Spleen (tissue), 11 donors: ENCODE data around the gene OSBPL7. TPM values are rescaled to one million over a fixed set of nuclear protein-coding genes. Genes with fewer than 3 reads are reported as not detected.

Experiments used
- DNase-seq: peaks from one replicate; pipeline ENCODE4 v3.0.0-alpha.2; 2020
- H3K27ac ChIP-seq, 8 donors: fragments of 200-600 bp; sonication (generic) in 7 of 8; 1 replicate in 4 of 8; 2 replicates in 4 of 8; pipeline versions ENCODE4 v1.5.0 to v1.8.0; 2016 to 2021; ENCODE audit warnings: inconsistent platforms in 4 of 8, mild to moderate bottlenecking in 4 of 8, moderate library complexity in 1 of 8
- H3K27me3 ChIP-seq, 7 donors: fragments of 200-600 bp; sonication (generic) in 6 of 7; replicated peaks in 1 of 7; 1 replicate in 4 of 7; 2 replicates in 3 of 7; pipeline versions ENCODE4 v1.5.0 to v1.8.0; 2016 to 2021; ENCODE audit warnings: inconsistent platforms in 3 of 7, mild to moderate bottlenecking in 1 of 7
- H3K36me3 ChIP-seq, 6 donors: fragments of 200-600 bp; sonication (generic) in 5 of 6; 1 replicate in 4 of 6; 2 replicates in 2 of 6; pipeline versions ENCODE4 v1.5.0 to v1.8.0; 2016 to 2021; ENCODE audit warnings: inconsistent platforms in 2 of 6
- H3K4me1 ChIP-seq, 6 donors: fragments of 200-600 bp; sonication (generic) in 5 of 6; 1 replicate in 3 of 6; 2 replicates in 3 of 6; pipeline versions ENCODE4 v1.5.0 to v1.8.0; 2016 to 2021; ENCODE audit warnings: inconsistent platforms in 3 of 6
- H3K4me3 ChIP-seq, 8 donors: fragments of 200-600 bp; sonication (generic) in 7 of 8; 1 replicate in 4 of 8; 2 replicates in 4 of 8; pipeline versions ENCODE4 v1.5.0 to v1.8.0; 2016 to 2021; ENCODE audit warnings: inconsistent platforms in 4 of 8, mild to moderate bottlenecking in 4 of 8, moderate library complexity in 2 of 8
- H3K9me3 ChIP-seq, 8 donors: fragments of 200-600 bp; sonication (generic) in 7 of 8; 1 replicate in 4 of 8; 2 replicates in 4 of 8; pipeline versions ENCODE4 v1.5.0 to v1.8.0; 2016 to 2021; ENCODE audit warnings: inconsistent platforms in 4 of 8
- CTCF ChIP-seq, 11 experiments: fragments of 200-600 bp in 7 of 11; fragments of 450-650 bp in 4 of 11; sonication (generic) in 4 of 11; IDR thresholded peaks in 8 of 11; conservative IDR thresholded peaks in 3 of 11; 1 replicate in 7 of 11; 2 replicates in 4 of 11; pipeline versions ENCODE4 v1.4.0 to v1.8.0; 2016 to 2021; ENCODE audit warnings: antibody characterized with exemption in 11 of 11, inconsistent platforms in 4 of 11, mild to moderate bottlenecking in 1 of 11
- POLR2A ChIP-seq, 3 donors: fragments of 450-650 bp; IDR thresholded peaks; one replicate each; pipeline ENCODE4 v1.5.1; 2017; ENCODE audit warnings: antibody characterized with exemption in 3 of 3, mild to moderate bottlenecking in 1 of 3
- POLR2AphosphoS5 ChIP-seq, 3 donors: sonication (generic); formaldehyde crosslinking; IDR thresholded peaks; one replicate each; pipeline ENCODE4 v1.5.1; 2017; ENCODE audit warnings: antibody characterized with exemption in 3 of 3
- WGBS, 5 donors: extraction: QIAGEN DNeasy Blood & Tissue Kit in 3 of 5; methylation state at CpG; one replicate each; pipeline versions ENCODE4 v1.1.5 to v1.1.7; 2013 to 2018; 5-methylcytosine and 5-hydroxymethylcytosine counted together
- intact Hi-C: fragments of 100-400 bp; cut with DNase I; formaldehyde crosslinking; loops from one replicate; pipeline ENCODE4 v1.15.0; 2023; ENCODE audit warnings: low total_unique reads
- polyA plus RNA-seq, 3 donors: library from polyadenylated mRNA; stranded (reverse); fragments of 200-250 nt; gene quantifications; one replicate each; pipeline ENCODE4 v1.2.1, GENCODE V29; 2013
- total RNA-seq, 7 donors: library from RNA; depleted of rRNA in 3 of 7; stranded (reverse); fragments of >200 nt in 3 of 7; fragmentation: NEBNext Ultra II Directional in 4 of 7; extraction: Animal tissue kit (Norgen Biotek cat#: 25700) in 4 of 7; gene quantifications; one replicate each; pipeline versions ENCODE4 v1.1.0 to v1.2.1, GENCODE V29; 2016 to 2021
- donor health status: healthy with polysubstance abuse.
- donor health status: DM: no; HTN: no; CAD: no; lungs with moderate emphysema.
- donor health status: DM: no; HTN: no; CAD: no.
- donor health status: Bipolar disorder and iron deficiency.
- donor health status: healthy.
- donor health status: DM: no; HTN: no; CAD: no.
- donor health status: DM: yes; HTN: yes; CAD: no.

Gene OSBPL7
- total and polyA plus RNA-seq, 10 donors = 7.7 to 33.3 (median 22.3) TPM

DNA sequence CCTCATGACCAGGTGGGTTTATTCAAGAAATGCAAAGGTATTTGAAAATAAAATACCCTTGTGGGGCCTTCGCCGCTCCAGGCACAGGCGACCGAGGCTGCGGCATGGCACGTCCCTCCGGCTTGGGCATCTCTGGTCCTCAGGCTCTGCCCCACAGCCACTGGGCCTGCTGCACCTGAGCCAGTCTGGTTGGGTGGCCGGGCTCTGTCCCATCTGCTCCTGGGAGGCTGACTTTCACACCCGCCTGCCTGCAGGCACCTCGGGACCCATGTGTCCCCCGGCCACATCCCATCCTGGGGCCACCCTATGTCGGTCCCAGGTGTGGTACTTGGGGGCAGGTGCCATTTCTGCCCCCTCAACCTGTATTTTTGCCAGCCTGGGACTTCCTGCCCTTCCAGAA lies 20.9 kb downstream of the OSBPL7 start:
- intact Hi-C loops = loop anchor here (10.0 kb wide), 1 partner anchor 126 kb away; no protein-coding TSS in a partner anchor
- peaks cover 0 to 8% (median 0%) of the 10 kb centered on the region in 7 donors for H3K27me3 ChIP-seq
- H3K4me1 ChIP-seq = no peaks in the 10 kb centered on the region
- no peaks in the 10 kb centered on the region for H3K36me3 ChIP-seq
- no peak overlapping the region for H3K4me3 ChIP-seq
- no peaks in the 10 kb centered on the region for H3K9me3 ChIP-seq
- no peak for DNase-seq
- 81 to 88% (median 85%) methylated on average over 11 to 12 of the region's 12 CpGs for WGBS, 5 donors
- H3K27ac ChIP-seq = no peak overlapping the region
- TF ChIP-seq CTCF (IDR thresholded peaks at IDR 0.05 in 8 of 11, conservative IDR thresholded peaks at IDR 0.05 in 3 of 11) (no peak), POLR2AphosphoS5 (IDR thresholded peaks at IDR 0.05) (no peak), POLR2A (IDR thresholded peaks at IDR 0.05) (no peak)

- DNase-seq = no peak
- no peaks in the 10 kb centered on the region for H3K36me3 ChIP-seq
- H3K4me1 ChIP-seq = no peaks in the 10 kb centered on the region
- WGBS, 5 donors = 49 to 80% (median 58%) methylated on average over 2 of the region's 2 CpGs
- H3K4me3 ChIP-seq = no peak overlapping the region
- peaks cover 0 to 37% (median 15%) of the 10 kb centered on the region in 7 donors for H3K27me3 ChIP-seq
- H3K9me3 ChIP-seq = no peaks in the 10 kb centered on the region
- TF ChIP-seq CTCF (IDR thresholded peaks at IDR 0.05 in 8 of 11, conservative IDR thresholded peaks at IDR 0.05 in 3 of 11) = no peak
- TF ChIP-seq POLR2AphosphoS5 (IDR thresholded peaks at IDR 0.05) = no peak
- TF ChIP-seq POLR2A (IDR thresholded peaks at IDR 0.05) = no peak
- intact Hi-C loops = loop anchor here (10.0 kb wide), 1 partner anchor 103 kb away; the partner anchor contains the start of gene TBKBP1
- H3K27ac ChIP-seq = no peak overlapping the region
Observed at GRCh38 chr17:47797797-47798196, 23.8 kb downstream of the OSBPL7 start.

DNA sequence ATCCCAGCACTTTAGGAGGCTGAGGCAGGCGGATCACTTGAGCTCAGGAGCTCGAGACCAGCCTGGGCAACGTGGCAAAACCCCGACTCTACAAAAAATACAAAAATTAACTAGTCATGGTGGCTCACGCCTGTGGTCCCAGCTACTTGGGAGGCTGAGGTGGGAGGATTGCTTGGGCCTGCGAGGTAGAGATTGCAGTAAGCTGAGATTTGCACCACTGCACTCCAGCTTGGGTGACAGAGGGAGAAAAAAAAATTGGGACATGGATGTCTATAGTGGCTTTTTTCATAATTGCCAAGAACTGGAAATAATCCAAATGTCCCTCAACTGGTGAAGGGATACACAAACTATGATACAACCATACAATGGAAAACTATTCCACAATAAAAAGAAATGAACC lies 28.6 kb downstream of the OSBPL7 start:
- no peak overlapping the region for H3K4me3 ChIP-seq
- WGBS, 5 donors = 57 to 73% (median 70%) methylated on average over 6 of the region's 6 CpGs
- DNase-seq = no peak
- no peaks in the 10 kb centered on the region for H3K9me3 ChIP-seq
- intact Hi-C loops = loop anchor here (10.0 kb wide), 1 partner anchor 98 kb away; the partner anchor contains the start of gene TBKBP1
- H3K27ac ChIP-seq = no peak overlapping the region
- H3K4me1 ChIP-seq = peaks cover 9 to 16% (median 10%) of the 10 kb centered on the region in 6 donors
- H3K27me3 ChIP-seq = peaks cover 0 to 85% (median 59%) of the 10 kb centered on the region in 7 donors
- no peaks in the 10 kb centered on the region for H3K36me3 ChIP-seq
- no peak for TF ChIP-seq POLR2AphosphoS5 (IDR thresholded peaks at IDR 0.05)
- TF ChIP-seq POLR2A (IDR thresholded peaks at IDR 0.05) = no peak
- no peak for TF ChIP-seq CTCF (IDR thresholded peaks at IDR 0.05 in 8 of 11, conservative IDR thresholded peaks at IDR 0.05 in 3 of 11)

- 76 to 94% (median 80%) methylated on average over 1 of the region's 1 CpG for WGBS, 5 donors
- intact Hi-C loops = loop anchor here (10.0 kb wide), 1 partner anchor 98 kb away; the partner anchor contains the start of gene TBKBP1
Observed at GRCh38 chr17:47792457-47792856, 29.1 kb downstream of the OSBPL7 start.

More at GRCh38 chr17:47792457-47792856, 29.1 kb downstream of the OSBPL7 start:
- Histone ChIP-seq H3K4me3 (no peak overlapping the region), H3K27me3 (peaks cover 0 to 90% (median 62%) of the 10 kb centered on the region in 7 donors), H3K27ac (no peak overlapping the region), H3K4me1 (peaks cover 9 to 16% (median 10%) of the 10 kb centered on the region in 6 donors), H3K36me3 (no peaks in the 10 kb centered on the region), H3K9me3 (no peaks in the 10 kb centered on the region)
- TF ChIP-seq CTCF (IDR thresholded peaks at IDR 0.05 in 8 of 11, conservative IDR thresholded peaks at IDR 0.05 in 3 of 11) (no peak), POLR2AphosphoS5 (IDR thresholded peaks at IDR 0.05) (no peak), POLR2A (IDR thresholded peaks at IDR 0.05) (no peak)
- DNase-seq = no peak
